Measurements from ENCODE around the gene CAMTA1.

The CAMTA1 gene

DNA sequence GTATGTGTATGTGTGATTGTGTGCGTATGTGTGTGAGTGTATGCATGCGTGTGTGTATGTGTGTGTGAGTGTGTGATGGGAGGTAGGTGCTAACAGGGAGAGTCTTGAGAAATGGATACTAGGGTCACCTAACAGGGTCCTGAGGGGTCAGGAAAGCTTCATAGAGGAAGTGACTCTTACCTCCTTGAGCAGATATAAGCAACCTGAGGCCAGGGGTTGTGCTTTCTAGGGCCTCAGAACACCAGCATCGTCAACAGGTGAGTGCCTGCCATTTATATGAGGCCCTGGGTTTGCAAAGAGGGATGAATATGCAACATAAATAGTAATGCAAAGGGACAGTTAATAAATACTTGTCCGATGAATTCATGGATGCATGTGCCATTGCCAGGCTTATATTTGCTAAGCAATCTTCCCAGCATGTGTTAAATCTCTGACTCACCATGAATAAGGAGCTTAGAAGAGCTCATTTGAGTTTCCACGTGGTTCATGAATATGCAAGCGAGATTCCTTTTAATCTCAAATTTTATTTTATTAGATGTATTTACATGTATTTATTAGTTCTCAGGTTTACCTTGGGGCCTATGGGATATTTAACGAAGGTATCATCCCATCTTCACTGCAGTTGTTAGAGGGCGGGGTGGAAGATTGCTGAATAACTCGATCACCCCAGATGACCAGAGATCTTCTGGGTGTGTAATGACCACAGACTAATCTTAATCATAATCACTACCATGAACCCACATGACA is 438.3 kb downstream of the CAMTA1 start:
- DNase-seq, result no peak

DNA sequence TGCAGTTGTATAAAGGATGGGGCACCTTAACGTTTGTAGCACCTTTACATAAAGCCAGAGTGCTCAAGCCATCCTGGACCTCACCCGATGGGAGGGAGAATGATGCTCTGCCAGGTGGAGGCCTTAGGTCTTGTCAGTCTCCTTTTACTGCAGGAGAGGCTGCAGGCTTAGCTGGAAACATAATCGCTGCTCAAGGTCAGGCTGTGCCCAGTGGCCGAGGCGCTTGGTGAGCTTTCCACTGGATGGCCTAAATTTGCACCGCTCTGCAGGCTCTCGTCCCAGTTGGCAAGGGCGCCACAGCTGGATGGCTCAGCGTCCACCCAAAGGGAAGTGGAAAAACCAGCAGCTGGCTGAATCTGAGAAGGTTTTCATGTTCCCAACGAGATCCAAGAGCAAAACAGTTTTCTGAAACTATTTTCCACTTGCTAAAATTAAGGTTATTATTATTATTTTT is 438.9 kb downstream of the CAMTA1 start:
- no peak for DNase-seq

DNA sequence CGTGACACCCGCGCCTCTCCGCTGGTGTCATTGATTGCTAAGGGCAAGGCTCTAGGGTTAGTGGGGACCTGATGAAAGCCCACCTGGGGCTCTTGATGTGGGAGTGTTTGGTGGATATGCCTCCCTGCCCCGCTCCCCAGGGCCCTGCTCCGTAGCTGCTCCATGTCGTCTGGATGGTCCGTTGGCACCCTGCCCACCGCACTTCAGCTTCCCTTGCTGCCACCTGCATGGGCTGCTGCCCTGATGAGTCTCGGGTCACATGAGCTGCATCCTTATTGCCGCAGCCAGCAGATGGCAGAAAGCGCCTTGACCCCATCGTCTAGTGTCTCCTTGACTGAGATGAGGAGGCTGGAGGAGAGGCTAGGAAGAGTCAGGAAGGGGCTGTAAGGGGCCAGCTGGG is 439.4 kb downstream of the CAMTA1 start:
- no peak for DNase-seq

GRCh38 chr1:7225711-7226505 is 440.7 kb downstream of the CAMTA1 start:
- DNase-seq, result no peak

DNA sequence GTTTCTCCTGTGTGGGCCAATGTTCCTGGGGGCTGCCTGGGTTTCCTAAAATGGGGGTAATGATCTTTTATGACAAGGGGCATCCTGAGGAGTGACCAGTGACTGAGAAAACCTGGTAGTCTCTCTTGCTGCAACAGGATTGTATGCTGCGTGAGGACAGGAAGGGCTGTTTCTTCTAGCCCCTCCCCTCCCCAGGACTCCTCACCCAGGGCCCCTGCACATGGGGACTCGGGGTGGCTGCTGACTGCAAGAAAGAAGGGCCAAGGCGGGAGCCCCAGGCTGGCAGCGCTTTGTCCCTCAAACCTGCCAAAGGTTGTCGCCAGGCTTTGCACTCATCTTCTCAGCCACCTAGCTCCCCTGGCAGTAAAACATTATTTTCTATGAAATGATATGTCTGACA is 442.4 kb downstream of the CAMTA1 start:
- DNase-seq, result no peak

DNA sequence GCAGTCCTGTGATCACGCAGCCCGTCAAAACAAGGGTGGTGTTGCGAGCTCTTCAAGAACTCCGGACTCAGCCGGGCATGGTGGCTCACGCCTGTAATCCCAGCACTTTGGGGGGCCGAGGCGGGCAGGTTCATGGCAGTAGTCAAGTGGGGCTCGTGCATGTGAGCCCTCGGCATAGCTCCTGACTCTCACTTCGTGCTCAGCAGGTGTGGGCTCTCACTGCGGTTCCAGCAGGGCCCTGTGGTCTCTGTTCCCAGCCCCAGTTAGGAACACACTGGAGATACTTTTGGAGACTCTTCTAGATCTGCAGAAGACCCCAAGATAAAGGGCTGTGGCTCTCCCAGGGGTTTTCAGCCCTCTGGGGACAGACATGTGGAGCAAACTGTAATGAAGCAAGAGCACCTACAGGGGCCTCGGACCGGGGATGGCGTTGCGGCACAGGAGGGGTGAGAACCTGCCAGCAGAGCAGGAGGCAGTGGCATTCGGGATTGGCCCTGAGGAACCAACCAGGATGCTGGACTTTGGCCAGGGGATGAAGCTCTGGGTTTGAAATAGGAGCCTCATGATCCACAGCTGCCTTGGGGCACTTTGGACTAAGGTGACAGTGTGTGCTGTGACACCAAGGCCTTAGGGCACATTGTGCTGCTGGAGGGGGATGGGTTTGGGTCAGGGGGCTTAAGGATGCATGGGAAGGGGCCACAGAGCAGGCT is 443.2 kb downstream of the CAMTA1 start:
- no peak for DNase-seq

DNA sequence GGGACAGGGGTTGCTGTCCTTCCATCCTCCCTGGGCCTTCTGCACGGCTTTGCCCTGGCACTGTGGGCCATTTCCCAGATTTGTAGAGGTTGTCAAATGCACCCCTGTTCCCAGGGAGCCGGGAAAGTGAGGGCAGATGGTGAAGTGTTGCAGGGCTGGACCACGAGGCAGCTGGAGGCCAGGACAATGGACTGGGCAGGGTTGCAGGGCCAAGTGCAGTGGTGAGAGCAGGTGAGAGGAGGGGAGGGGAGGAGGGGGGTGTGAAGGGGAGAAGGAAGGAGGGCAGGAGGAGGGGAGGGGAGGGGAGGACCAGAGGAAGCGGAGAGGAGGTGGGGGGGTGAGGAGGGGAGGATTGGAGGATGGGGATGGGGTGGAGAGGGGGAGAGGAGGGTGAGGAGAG is 443.9 kb downstream of the CAMTA1 start:
- DNase-seq, result no peak

DNA sequence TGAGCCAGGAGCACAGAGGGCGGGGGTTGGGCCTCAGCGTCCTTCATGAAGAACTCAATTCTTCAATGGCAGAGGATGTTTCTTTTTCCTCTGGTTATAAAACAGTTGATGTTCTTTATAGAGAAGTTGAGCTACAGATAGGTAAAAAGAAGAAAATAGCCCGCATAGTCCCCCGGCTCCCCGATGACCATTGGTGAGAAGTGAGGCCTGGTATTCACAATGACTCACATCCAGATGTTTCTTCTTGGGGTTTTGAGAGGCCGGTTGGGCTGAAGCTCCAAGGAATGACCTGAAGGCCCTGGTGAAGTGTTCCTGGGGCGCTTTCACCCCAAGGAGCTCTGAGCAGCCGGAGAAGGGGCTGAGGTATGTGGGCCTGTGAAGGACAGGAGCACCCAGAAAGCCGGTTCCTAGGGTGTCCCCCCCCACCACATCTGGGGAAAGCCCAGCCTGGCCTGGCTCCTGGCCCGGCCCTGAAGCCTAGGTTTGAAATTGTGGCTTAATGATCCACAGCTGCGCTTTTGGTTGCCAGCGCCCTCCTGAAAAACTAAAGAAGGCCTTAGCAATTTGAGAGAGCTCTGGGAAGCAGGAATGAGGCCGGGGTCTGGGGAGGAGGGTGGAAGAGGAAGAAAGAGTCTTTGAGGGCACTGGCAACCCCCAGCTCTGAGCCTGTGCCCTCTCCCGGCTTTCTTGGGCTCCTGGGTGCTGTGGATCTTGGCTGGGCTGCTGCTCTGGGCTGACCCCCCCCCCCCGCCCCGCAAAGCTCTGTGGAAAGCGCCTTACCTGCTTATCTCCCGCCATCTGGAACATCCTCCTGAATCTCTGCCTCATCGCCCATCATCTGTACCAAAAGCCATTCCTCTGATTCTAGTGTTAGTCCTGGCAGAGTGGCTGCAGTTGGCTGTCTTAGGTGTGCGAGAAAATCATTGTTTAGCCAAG is 444.7 kb downstream of the CAMTA1 start:
- DNase-seq, result no peak

DNA sequence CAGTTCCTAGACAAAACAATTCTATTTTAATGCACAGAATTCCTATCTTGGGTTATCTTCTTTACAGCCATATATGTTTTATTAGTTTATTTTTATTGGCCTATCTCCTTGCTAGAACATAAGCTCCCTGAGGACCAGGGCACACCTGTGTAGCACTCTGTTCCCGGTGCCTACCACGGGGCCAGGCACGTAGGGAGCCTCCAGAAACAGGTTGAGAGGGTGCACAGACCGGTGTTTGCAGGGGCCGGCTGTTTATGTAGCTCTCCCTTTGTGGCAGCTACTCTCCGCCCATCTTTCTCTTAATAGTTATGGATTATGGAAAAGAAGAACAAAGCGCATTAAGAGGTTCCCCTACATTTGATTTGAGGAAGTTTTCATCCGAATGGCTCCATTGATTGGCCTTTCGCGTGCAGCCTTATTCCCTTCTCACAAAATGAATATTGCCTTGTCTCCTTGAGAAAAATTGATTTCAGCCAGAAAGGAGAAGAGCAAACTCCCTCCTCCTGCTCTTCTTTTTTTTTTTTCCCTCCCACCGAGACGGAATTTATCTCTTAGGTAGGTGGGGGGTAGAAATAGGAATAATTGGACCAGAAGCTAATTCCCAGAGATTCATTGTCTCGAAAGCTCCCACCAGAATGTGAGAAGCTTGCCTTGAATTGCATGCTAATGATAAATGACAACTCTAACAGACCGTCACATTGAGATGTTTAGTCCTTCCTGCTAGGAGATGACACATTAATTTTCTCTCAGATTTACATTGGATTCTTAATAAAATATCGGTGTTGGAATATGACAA is 447.4 kb downstream of the CAMTA1 start:
- DNase-seq, result no peak

DNA sequence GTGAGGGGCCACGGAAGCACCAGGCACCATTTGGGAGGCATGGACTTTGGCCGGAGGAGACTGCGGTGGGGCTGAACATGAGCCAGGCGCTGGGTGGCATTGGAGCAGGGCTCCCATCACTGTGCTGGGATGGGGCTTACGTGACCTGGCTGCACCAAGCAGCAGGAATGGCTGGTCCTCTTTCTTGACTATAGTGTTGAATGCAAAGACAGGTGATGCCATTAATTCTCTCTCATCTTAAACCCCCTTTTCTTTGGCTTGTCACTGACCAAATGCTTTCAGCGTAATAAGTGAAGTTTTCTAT is 447.9 kb downstream of the CAMTA1 start:
- DNase-seq, result no peak

GRCh38 chr1:7233646-7234470 is 448.6 kb downstream of the CAMTA1 start:
- DNase-seq, result no peak

DNA sequence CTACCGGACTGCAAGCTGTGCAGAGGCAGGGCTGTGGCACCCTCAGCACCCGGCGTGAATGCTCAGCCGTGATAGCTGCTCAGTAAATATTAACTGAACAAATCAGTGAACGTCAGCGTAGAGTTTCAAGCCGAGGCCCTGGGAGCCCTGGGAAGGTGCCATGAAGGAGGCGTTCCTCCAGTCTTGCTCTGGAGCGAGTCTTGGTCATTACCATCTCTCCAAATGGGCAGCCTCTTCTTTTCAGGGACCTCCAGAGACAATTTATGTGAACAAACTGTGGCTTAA is 449.2 kb downstream of the CAMTA1 start:
- DNase-seq, result no peak

DNA sequence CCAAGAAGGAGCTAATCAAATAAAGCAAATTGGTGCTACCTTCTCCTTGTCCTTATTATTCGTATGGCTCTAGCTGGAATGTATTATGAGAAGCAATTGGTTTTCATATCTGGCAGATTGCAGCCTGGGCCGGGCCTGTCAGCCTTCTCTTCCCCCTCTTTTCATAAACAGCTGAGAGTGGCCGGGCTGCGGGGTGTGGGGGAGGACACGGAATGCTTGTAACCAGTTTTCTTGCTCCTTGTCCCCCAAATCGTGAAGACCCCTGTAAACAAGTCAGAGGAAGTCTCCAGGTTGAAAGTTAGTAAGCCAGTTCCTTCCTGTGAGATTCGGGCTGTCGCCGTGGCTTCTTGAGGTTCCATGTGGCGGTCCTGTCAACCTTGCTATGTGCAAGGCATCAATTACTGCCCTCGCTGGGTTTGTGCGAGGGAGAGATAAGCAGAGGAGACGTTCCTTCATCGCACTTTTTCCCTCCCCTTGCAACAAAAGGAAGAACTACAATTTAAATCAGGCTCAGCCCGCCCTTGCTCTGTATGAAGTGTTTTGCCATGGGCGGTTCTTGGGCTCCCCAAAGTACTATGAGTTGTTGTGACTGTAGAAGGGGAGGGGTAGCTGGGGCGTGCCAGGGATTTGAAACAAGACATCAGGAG is 450.7 kb downstream of the CAMTA1 start:
- no peak for DNase-seq

DNA sequence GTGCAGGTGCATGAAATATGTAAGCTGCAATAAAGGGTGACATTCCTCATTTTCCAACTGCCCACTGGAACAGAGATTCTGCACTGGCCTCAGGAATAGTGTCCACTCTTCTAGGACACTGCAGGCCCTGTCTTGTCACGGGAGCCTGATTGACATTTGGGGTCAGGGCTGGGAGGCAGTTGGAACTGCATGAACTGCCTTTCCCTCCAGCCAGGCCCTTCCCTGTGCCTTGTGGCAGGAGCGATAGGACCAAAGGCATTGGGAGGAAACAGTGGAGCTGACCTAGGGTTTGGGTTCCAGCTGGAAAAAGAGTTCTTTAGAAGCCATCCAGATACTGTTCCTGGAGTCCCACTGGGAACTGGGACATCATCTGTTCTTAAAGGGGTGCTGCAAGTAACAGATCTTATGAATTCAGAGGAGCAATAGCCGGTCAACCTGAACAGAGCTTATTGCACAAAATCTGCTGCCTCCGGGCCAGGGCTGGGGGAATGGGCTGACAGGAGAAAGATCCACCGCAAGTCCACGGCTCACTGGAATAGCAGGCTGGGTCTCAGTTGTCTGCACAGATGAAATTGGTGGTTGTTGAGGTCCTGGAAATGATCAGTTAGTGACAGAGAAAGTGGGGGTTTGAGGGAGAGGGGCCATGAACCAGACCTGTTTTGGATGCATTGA is 451.7 kb downstream of the CAMTA1 start:
- DNase-seq, result no peak

GRCh38 chr1:7247158-7247557 is 461.9 kb downstream of the CAMTA1 start:
- DNase-seq, result no peak

DNA sequence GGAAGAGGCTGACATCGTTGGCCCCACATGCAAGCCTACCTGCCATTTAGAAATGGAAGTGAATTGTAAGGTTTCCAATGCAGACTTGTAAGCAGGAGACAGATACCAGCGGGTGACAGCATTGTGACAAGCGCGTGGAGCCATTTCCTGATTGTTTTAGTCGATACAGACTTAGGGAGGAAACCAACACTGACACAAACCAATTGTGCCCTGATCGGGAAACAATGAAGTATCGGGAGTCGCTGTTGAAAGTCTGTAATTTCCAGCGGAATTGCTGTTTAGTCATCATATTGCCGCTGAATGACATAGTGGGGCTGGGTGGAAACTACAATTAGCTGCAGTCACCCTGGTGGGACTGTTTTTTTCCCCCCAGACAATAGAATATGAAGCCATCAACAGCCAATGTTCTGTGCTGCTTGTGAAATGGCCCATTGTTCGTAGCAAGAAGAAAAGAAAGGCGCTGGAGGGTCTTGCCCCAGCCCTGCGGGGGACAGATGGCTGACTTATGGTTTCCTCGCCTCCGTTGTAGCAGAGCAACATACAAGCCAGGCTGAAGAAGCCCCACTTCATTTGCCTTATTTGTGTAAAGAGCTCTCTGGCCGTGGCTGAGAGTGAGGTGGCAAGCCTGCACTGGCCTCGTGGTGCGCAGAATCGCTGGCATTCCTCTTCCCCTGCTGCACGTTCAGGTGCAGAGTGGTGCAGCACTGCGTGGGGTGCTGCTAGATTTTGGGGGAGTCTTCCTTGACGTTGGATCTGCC is 462.7 kb downstream of the CAMTA1 start:
- DNase-seq, result no peak

GRCh38 chr1:7248549-7249199 is 463.4 kb downstream of the CAMTA1 start:
- DNase-seq, result no peak

GRCh38 chr1:7249516-7249915 is 464.3 kb downstream of the CAMTA1 start:
- DNase-seq, result no peak

- no peak for DNase-seq
These were observed 464.9 kb downstream of the CAMTA1 start for GRCh38 chr1:7250176-7250575.
